HG03139 (cell line): Measurements from ENCODE around the gene USPL1.
A peak's percentile ranks its signal among the peaks of the same experiment; 100 is the strongest.
"Not testable (repeated sequence)": the region's sequence is repeated elsewhere in the genome, so short reads cannot be mapped to it uniquely, and the experiment has no call there.

Source experiments
- ATAC-seq: cut with Tn5 transposase; IDR thresholded peaks from one replicate; pipeline ENCODE4 v1.9.1; 2021; ENCODE audit not compliant: unreplicated experiment

Gene USPL1

GRCh38 chr13:30615866-30616541 is 1.7 kb upstream of the USPL1 start:
- ATAC-seq, result no peak

DNA sequence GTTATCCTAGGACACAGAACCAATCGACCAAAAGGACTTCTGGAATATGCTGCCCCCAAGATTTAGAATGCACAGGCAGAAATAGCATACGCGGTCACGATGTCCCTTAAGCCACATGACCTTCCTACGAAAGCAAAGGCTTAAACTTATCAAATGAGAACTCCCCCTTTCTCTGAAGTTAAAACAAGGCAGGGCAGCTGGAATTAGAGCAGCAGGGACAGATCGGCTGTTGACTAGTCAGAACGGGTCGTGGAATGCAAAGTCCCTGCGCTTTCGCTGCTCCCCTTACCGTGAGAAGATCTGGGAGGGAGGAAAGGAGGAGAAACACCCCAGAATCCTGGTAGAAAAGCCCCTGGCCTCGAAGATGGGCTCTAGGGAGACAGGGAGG is 799 bp upstream of the USPL1 start:
- ATAC-seq, result peak; percentile 14

- ATAC-seq, result no peak
Measured at GRCh38 chr13:30618186-30618929, 638 bp downstream of the USPL1 start.

- ATAC-seq, result no peak
Measured at GRCh38 chr13:30618930-30619279, 1.2 kb downstream of the USPL1 start.

- ATAC-seq, result no peak
Measured at GRCh38 chr13:30619731-30620130, 2.0 kb downstream of the USPL1 start.

DNA sequence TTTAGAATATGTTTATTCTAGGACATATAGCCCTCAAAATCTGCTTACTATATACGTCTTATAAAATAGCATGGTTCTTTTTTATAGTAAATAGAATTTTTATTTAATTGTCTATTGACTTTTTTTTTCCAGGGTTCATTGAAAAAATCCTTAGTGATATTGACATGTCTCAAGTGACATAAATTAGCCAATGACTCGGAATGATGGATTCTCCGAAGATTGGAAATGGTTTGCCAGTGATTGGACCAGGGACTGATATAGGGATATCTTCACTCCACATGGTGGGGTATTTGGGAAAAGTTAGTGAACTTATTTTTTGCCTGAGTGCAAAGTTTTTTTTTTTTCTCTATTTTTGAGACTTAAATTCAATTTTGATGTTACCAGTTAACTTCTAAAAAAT is 3.2 kb downstream of the USPL1 start:
- ATAC-seq, result no peak

DNA sequence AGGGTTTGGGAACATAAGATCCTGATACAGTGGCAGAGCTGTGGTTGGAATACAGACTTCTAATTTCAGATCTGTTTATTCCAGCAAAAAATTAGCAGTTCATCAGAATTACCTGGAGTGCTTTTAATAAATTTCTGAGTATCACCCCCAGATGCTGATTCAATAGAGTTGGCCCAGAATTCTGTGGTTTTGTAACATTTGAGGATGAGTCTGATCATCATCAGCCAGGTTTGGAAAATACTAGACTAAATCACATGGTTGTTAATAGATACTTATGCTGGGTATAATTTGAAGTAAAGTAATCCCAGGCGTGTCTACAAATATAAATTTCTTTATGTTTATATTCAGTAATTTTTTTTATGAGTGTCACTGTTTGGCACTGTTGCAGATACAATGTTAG is 4.8 kb downstream of the USPL1 start:
- ATAC-seq, result no peak

DNA sequence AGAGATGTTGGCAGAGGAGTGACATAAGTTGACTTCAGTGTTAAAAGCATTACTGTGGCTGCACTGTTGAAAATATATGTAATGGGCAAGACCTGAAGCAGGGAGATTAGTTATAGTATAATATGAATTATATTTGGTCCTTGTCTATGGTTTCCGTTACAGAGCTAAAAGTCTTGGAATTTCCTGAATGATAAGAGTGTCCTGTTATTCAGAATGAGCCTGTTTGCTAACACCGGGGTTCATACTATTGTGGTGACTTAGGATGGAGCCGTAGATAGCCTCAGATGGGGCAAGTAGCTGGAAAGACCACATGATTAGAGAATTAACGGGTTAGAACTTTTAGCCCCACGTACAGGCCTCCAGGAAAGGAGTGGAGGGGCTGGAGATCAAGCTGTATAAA is 5.7 kb downstream of the USPL1 start:
- ATAC-seq, result no peak

DNA sequence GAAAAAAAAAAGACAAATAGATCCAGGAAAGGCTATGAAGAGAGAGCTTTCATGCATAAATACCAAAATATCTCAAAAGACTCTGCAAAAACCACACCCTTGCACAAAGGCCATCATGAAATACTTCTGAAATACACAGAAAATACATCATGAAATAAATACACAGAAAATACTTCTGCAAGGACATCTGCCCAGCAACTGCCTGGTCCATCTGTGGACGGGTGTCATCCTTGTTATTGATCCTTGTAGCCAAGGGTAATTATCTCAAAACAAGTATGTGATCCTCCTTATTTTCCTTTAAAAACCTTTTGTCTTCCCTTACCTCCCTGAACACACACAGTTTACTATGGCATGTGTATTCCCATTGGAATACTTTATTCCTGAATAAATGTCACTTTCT is 6.9 kb downstream of the USPL1 start:
- no peak for ATAC-seq

GRCh38 chr13:30629527-30629926 is 11.8 kb downstream of the USPL1 start:
- no peak for ATAC-seq

GRCh38 chr13:30633861-30634260 is 16.1 kb downstream of the USPL1 start:
- ATAC-seq, result no peak

GRCh38 chr13:30634838-30635237 is 17.1 kb downstream of the USPL1 start:
- no peak for ATAC-seq

DNA sequence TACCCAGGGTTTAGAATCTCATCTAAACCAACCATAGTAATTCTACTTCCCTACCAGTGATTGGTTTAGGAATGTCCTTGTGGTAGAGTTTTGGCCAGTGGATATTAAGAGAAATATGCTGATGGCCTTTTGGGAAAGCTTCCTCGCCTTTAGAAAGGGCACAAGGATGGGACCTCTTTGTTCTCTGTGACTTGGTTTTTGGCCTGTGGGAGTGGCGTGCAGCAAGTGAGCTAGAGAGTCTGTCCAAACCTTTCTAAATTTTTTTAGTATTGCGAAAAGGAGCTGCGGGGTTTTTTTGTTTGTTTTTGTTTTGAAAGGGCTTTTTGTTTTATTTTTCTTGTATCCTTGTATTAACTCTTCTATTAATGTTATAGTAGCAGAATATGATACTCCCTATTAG is 20.6 kb downstream of the USPL1 start:
- ATAC-seq, result no peak

DNA sequence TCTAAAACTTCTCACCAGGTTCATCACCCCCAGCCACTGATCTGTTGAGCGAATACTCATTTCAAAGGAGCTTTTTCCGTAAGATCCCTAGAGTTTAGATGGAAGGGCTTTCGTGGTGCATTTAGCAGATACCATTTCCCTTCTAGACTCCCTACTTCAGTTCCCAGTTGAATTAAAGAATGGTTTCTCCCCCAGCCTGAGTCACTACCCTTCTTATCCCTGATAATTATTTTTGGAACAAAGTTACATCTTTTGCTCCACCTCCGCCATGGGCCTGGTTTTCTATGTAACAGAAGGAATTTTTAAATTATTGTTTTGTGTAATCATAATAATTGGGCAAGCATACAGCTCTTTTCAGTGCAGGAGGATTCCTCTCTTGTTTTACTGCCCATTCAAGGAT is 22.0 kb downstream of the USPL1 start:
- no peak for ATAC-seq

DNA sequence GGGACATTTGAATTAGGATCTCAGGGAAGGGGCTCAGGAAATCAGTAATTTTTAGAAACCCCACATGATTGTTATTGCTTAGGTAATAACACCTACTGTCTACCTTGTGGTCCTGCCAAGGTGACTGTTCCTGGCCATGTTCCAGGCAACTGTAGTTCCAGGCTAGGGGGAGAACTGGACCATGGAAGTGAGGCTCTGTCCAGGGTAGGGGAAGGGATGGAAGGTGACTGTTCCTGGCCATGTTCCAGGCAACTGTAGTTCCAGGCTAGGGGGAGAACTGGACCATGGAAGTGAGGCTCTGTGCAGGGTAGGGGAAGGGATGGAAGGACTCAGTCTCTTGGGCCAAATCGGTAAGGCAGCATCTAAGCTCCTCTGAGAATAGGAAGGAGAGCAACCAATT is 23.5 kb downstream of the USPL1 start:
- ATAC-seq, result not testable (repeated sequence)

- ATAC-seq, result no peak
Measured at GRCh38 chr13:30645629-30646028, 27.9 kb downstream of the USPL1 start.

GRCh38 chr13:30647420-30647819 is 29.7 kb downstream of the USPL1 start:
- no peak for ATAC-seq

DNA sequence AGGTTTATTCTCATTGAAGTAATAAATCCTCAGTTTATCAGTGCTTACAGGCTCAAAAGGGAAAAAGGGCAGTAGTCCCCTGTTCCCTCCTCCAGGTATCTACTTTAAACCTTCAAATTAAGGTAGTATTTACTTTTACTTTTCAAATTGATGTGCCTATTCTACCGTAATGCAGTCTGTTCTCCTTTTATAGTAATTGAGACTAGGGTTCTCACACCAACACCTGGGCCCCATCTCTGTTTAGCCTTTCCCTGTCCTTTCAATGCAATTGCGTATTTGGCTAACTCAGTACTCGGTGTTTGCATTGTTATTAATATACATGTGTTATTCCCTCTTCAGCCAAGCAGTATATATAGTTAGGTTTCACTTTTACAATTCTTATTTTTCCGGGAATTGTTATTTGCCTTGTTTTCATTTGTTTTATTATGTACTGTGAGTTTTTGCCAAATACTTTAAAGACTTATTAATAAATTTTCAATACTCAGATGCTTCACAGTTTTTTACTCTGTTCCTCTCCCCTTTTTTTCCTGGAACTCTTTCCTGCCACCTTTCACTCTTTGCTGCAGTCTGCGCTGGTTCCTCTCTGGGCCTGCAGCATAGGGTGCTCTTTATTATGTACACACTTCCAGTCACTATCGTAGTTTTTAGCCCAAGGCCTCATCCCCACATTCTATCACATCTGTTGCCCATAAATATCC is 30.3 kb downstream of the USPL1 start:
- ATAC-seq, result no peak

DNA sequence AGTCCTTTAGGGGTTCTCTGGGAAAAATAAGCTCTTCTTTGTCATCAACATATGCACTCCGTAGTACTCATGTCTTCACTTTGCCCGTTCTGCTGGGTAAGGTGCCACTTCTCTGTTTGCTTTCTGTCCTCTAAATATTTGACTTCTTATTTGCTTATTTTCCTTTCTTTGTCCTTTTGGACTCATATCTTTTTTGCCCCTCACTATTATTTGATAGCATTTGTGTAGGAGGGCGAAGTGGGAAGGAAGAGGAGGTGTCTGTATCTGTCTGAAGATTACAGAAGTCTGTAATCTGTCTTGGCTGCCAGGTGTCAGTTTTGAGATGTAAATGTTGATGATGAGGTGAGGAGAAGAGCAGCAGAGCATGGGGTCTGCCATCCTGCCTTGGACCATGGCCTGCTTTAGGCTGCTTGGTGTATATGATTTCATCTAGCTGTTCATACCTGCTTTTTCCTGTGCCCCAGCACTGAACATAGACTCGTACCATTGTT is 30.8 kb downstream of the USPL1 start:
- no peak for ATAC-seq

DNA sequence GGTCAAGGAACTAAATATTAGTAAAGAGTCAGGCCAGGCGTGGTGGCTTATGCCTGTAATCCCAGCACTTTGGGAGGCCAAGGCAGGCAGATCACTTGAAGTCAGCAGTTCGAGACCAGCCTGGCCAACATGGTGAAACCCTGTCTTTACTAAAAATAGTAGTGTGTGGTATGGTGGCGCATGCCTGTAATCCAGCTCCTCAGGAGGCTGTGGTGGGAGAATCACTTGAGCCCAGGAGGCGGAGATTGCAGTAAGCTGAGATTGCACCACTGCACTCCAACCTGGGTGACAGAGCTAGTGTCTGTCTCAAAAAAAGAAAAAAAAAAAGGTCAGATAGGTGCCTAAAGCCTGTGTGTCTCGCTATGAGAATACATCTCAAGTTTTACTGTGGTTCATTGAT is 33.9 kb downstream of the USPL1 start:
- not testable (repeated sequence) for ATAC-seq

GRCh38 chr13:30652746-30653386 is 35.1 kb downstream of the USPL1 start:
- no peak for ATAC-seq

GRCh38 chr13:30654430-30654829 is 36.7 kb downstream of the USPL1 start:
- no peak for ATAC-seq
